ENCODE data around the gene TFR2.

TFR2 gene

GRCh38 chr7:100641463-100641859 lies at the start of gene TFR2:
Gene TFR2, minus strand, starts transcription at chr7:100641552. Its CDS starts 43 bp downstream, at chr7:100641509.
- no peak for DNase-seq (ENCODE audit: low read depth)

- no peak for DNase-seq (ENCODE audit: low read depth)
Observed at GRCh38 chr7:100689230-100690135, 48.1 kb upstream of the TFR2 start.

DNA sequence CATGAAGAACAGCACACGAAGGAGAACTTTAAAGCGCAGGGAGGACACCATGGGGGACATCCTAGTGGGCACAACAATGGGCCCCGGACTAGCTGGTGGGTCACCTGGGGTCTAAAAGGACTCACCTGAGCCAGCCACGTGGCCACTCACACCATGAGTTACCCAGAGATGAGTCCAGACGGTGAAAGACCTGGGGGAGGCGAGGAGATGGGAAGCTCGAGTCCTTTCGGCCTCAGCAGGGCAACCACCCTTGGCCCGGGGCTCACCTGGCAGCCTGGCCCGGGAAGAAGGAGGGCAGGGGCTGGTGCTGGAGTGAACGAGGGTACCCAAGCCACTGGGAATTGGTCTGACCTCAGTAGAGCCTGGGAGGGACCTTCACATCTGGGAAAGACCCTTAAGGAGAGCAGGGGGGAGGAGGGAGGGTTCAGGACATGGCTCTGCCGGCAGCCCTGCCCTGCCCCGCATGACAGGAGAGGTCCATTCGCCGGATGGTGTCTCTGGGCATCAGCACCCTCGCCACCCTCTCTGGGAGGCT lies 47.0 kb upstream of the TFR2 start:
- DNase-seq (ENCODE audit: low read depth), result no peak

DNA sequence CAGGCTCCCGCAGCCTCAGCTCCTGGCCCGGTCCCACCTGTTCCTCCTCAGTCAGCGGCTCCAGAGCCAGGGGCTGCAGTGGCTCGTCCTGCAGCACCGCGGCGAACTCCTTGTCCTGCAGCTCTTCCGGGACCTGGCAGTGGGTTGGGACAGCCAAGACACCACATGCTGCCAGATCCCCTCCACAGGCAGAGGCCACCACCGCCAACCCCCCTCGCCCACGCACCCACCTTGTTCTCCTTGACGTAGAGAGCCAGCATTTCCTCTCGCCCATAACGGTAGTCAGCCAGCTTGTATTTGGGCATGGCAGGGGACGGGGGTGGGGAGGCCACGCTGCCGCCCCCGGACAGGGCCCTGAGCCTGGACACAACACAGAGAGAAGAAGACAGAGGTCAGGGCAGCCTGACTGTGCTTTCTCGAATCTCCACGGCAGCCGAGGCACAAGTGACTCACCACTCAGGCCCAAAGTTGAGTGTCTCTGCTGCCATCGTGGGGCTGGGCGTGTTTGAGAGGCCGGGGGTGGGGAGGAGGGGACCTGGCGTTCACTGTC lies 46.5 kb upstream of the TFR2 start:
- DNase-seq (ENCODE audit: low read depth), result no peak

- DNase-seq (ENCODE audit: low read depth), result no peak
Observed at GRCh38 chr7:100687261-100687660, 45.9 kb upstream of the TFR2 start.

DNA sequence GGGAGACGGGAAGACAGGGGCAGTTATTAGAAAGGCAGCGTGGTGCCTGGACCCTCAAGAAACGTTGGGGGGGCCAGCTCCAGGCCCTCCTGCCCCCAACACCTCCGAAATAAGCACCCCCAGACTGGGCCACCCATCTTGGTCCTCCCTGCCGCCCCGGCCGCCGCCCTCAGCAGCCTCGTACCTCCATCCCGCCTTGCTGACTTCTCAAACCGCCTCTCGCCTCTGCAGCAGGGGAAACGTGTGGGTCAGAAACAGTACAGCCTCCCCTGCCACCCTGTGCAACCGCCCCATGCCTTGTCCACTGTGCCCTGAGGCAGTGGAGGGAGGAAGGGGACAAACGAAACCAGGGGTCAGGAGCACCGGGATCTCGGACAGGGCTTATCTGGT lies 45.5 kb upstream of the TFR2 start:
- no peak for DNase-seq (ENCODE audit: low read depth)

DNA sequence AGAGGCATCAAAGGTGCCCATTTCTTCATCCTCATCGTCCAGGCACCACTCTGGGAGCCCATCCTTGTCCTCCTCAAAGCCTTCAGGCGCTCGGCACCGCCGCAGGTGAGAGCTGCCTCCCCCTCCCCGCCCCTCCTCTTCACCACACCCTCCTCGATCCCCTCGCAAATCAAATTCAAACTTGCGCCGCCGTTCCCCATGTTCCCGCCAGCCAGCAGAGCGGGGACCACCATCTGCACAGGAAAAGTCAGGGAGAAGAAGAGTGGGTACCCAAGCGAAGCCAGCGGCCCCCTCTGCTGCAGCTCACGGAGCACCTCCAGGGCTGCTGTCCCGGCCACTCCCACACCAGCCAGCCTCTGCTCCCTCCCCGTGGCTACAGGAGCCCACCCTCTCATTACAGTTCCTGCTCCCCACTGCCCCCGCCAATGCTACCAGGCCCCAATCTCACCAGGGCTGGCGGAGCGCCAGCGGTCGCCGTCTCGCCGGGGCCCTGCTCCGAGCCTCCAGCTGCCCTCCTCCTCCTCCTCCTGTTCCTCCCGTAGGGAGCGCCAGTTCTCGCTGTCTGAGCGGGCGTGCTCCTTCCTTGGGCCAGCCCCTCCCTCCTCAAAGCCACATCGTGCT lies 45.0 kb upstream of the TFR2 start:
- no peak for DNase-seq (ENCODE audit: low read depth)

- no peak for DNase-seq (ENCODE audit: low read depth)
Observed at GRCh38 chr7:100685631-100686145, 44.3 kb upstream of the TFR2 start.

- DNase-seq (ENCODE audit: low read depth), result no peak
Observed at GRCh38 chr7:100685049-100685605, 43.8 kb upstream of the TFR2 start.

DNA sequence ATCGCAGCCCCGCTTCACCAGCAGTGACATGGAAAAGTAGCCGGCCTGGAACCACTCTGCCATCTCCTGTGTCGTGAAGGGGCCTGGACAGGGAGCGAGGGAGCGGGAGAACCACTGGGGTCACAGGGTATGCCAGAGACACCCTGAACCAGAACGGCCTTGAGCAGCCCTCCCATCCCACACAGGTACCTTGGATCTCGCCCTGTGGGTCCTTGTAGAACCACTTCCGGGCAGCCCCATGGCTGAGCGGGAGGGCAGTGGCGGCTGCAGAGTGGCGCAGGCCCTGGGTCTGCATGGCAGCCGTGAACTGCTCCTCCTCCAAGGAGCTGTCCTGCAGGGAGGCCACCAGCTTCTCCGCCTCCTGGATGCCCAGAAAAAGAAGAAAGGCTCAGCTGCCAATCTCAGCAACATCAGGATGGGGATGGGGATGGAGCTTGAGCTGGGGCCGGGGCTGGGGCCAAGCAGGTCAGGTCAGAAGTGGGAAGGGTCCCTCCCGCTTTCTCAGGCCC lies 43.2 kb upstream of the TFR2 start:
- no peak for DNase-seq (ENCODE audit: low read depth)

- no peak for DNase-seq (ENCODE audit: low read depth)
Observed at GRCh38 chr7:100683659-100684533, 42.5 kb upstream of the TFR2 start.

DNA sequence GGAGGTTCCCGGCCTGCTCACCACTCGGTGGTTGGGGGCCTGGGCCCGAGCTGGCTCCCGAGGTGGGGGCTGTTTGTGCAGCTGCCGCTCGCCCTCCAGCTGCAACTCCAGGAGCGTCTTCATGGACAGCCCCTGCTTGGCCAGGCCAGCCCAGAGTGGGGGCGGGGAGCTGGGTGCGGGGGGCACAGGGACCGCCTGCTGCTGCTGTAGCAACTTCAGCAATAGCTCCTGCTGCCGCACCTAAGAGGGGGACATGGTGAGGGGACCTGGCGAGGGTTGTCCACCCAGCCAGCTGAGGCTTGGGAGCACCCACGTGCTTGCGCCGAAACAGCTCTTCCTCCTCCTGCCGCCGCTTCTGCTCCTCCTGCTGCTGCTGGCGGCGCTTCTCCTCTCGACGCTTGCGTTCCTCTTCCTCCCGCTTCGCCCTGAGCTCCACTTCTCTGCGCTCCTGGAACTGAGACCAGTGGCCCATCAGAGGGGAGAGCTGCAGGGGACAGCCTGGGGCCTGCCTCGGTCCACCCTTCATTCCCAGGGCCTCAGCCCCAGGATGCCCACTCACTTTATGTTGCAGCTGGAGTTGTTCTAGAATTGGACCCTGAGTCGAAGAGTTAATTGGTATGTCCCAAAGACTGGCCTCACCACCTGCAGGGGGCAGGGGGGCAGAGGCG lies 41.8 kb upstream of the TFR2 start:
- DNase-seq (ENCODE audit: low read depth), result no peak

DNA sequence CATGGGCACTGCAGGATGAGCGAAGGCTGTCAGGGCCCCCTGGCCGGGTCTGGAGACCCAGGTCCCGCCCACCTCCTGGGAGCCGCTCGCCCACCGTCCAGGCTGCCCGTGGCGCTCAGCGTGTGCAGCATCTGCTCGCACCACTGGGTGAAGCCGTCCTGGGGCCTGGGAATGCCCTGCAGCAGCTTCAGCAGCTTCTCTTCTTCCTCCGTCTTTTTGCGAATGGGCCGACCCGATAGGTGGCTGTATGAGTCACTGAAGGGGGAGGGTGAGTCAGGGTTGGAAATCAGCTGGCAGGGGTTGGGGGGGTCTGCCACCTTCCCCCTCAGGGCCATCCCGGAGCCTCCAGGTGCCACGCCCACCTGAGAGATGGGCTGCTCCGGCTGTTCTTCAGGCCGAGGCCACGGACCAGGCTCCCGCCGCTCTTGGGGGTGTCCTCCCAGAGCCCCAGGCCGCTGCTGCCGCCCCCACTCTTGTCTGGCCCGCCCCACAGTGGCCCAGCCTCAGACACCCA lies 40.9 kb upstream of the TFR2 start:
- DNase-seq (ENCODE audit: low read depth), result no peak

- no peak for DNase-seq (ENCODE audit: low read depth)
Observed at GRCh38 chr7:100681491-100682227, 40.3 kb upstream of the TFR2 start.

DNA sequence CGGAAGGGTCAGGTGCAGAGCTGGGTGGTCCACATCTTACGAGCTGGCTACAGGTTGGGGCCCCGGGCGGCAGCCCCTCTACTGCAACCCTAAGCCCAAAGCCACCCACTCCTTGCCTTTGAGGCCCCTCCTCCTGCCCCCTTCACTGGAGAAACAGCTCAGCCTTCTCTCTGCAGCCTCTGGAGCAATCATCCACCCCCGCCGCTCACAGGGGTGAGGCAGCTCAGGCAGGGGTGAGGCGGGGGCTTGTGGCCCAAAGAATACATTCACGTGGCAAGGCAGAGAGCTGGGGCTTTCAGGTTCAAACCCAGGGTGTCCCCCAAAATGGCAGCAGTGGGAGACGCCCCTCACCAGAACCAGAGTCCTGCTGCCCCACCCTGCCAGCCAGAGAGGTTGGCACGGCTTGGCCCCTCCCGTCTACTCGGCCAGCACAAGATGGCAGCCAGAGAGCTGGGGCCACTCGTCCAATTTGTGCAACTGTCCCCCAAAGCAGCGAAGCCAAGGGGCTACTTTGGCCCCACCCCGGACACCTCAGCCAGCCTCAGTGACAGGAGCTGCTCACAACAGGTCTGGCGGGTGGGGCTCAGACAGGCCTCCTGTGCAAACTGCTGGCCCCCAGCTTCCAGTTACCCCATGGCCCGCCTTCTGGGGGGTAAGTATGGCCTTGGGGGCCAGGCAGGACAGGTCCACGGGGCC lies 39.4 kb upstream of the TFR2 start:
- DNase-seq (ENCODE audit: low read depth), result no peak

- no peak for DNase-seq (ENCODE audit: low read depth)
Observed at GRCh38 chr7:100679927-100680575, 38.7 kb upstream of the TFR2 start.

DNA sequence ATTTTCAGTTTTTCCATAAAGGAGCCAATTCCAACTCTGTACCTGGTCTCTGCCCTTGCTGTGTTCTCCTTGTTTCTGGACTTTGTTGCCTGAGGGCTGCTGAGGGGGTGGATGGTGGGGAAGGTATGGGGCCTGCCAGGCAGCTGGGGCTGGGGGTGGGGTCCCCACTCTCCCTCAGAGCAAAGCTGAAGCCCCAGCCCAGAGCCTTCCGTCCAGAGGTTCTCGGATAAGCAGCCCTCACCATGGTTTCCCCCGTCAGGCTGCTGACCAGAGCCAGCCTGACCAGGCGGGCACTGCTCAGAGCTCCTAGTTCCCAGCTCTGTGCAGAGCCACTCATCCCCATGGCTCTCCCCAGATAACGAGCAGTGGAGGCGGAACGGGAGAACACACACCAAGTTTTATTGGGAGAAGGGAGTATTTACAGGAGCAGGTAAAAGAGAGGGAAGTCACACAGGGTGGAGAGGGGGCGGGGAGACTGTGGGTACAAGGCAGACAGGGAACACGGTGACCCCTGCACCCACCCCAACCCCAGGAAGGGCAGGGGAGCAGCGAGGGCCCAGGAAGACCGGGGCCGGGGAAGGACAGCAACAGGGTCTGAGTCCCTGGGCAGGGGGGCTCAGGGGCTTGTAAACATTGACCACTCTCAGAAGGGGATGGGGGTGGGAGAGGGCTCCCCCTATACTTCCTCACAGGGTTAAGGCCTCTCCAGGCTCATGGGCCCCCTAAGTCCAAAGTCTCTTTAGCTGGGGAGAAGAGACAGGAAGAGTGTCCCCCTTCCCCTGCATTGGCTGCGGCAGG lies 38.0 kb upstream of the TFR2 start:
- no peak for DNase-seq (ENCODE audit: low read depth)
